Natural killer cell (primary cell): ENCODE measurements around the gene PLIN4. TPM values are rescaled to one million over a fixed set of nuclear protein-coding genes. Genes with fewer than 3 reads are reported as not detected.

Experiments
- ATAC-seq, 3 donors: fragments of 150-1000 bp in 2 of 3; fragments of 200-7000 bp in 1 of 3; cut with Tn5 transposase; 1 replicate in 1 of 3; 2 replicates in 2 of 3; pipeline ENCODE4 v1.10.0; 2021; ENCODE audit warnings: mild to moderate bottlenecking in 2 of 3, moderate library complexity in 2 of 3
- DNase-seq, 2 donors: peaks; one replicate each; pipeline versions ENCODE4 v3.0.0 to v3.0.0-alpha.2; 2013 to 2021; ENCODE audit warnings: mixed read lengths in 1 of 2
- H3K27ac ChIP-seq: one replicate; pipeline ENCODE4 v1.5.1; 2013; ENCODE audit warnings: mild to moderate bottlenecking, low read length
- H3K27me3 ChIP-seq: one replicate; pipeline ENCODE4 v1.6.1; 2013; ENCODE audit warnings: low read length; ENCODE audit not compliant: control insufficient read depth, insufficient read depth
- H3K36me3 ChIP-seq: one replicate; pipeline ENCODE4 v1.6.1; 2013; ENCODE audit warnings: low read length; ENCODE audit not compliant: control insufficient read depth, insufficient read depth
- H3K4me1 ChIP-seq: one replicate; pipeline ENCODE4 v1.6.1; 2013; ENCODE audit warnings: low read length; ENCODE audit not compliant: control insufficient read depth, insufficient read depth
- H3K4me3 ChIP-seq: one replicate; pipeline ENCODE4 v1.5.1; 2013; ENCODE audit warnings: low read length
- H3K9me3 ChIP-seq: one replicate; pipeline ENCODE4 v1.6.1; 2013; ENCODE audit warnings: low read length; ENCODE audit not compliant: control insufficient read depth, insufficient read depth
- H3K27ac Mint-ChIP-seq, 2 donors: one replicate each; pipeline ENCODE4 v1.8.0; 2022; ENCODE audit warnings: mild to moderate bottlenecking in 2 of 2, mixed read lengths in 2 of 2, moderate library complexity in 1 of 2
- H3K27me3 Mint-ChIP-seq, 2 donors: one replicate each; pipeline ENCODE4 v1.8.0; 2022; ENCODE audit warnings: low read depth in 2 of 2, mixed read lengths in 2 of 2
- H3K36me3 Mint-ChIP-seq: one replicate; pipeline ENCODE4 v1.8.0; 2022; ENCODE audit warnings: mixed read lengths
- H3K4me1 Mint-ChIP-seq, 2 donors: one replicate each; pipeline ENCODE4 v1.8.0; 2022; ENCODE audit warnings: mixed read lengths in 2 of 2
- H3K4me3 Mint-ChIP-seq: one replicate; pipeline ENCODE4 v1.8.0; 2022; ENCODE audit warnings: mild to moderate bottlenecking, moderate library complexity, mixed read lengths
- H3K9me3 Mint-ChIP-seq, 2 donors: one replicate each; pipeline ENCODE4 v1.8.0; 2022; ENCODE audit warnings: mixed read lengths in 2 of 2
- CTCF ChIP-seq: fragments of 200-600 bp; IDR thresholded peaks from one replicate; pipeline ENCODE4 v1.8.0; 2022; ENCODE audit warnings: antibody characterized with exemption
- WGBS: methylation state at CpG from one replicate; pipeline ENCODE4 v1.1.7; 2013; ENCODE audit warnings: missing lambda C conversion rate; ENCODE audit not compliant: insufficient coverage; 5-methylcytosine and 5-hydroxymethylcytosine counted together
- intact Hi-C: fragments of 100-400 bp; cut with micrococcal nuclease; formaldehyde crosslinking; loops from one replicate; pipeline ENCODE4 v1.14.2; 2022
- total RNA-seq, 4 donors: library from RNA; stranded (reverse); fragments of 120-200 nt in 1 of 4; gene quantifications; one replicate each; pipeline versions ENCODE4 v1.2.3 to v1.2.4, GENCODE V29; 2013 to 2022

PLIN4 gene
- total RNA-seq, 3 donors from 2014 or later (not counting 1 experiment from before 2014, with no cell fraction given): 0.33 TPM; not detected in 2

GRCh38 chr19:4472174-4472974 is 45.9 kb downstream of the PLIN4 start, which contains the start of gene HDGFL2:
Gene HDGFL2 (plus strand): TSS chr19:4472297. CDS start chr19:4472351, 54 bp downstream.
- DNase-seq (peak in 1 of 2 donors; percentile 29), ATAC-seq (no peak)
- Histone ChIP-seq H3K9me3 (no peaks in the 10 kb centered on the region), H3K27me3 (no peaks in the 10 kb centered on the region), H3K4me3 (peak within 1 kb of the TSS; percentile 77), H3K4me1 (peaks cover 35% of the 10 kb centered on the region), H3K36me3 (peaks cover 8% of the 10 kb centered on the region), H3K27ac (peak within 1 kb of the TSS; percentile 82)
- intact Hi-C loops: no loop called here
- no peak for TF ChIP-seq CTCF
- no peaks in the 10 kb centered on the region for H3K27me3 Mint-ChIP-seq
- WGBS: under 1% methylated on average over 61 of the region's 71 CpGs
- no peaks in the 10 kb centered on the region for H3K36me3 Mint-ChIP-seq
- H3K4me3 Mint-ChIP-seq: peak within 1 kb of the TSS; percentile 80
- H3K4me1 Mint-ChIP-seq: peaks cover 20 to 25% of the 10 kb centered on the region in 2 donors
- H3K9me3 Mint-ChIP-seq: no peaks in the 10 kb centered on the region
- H3K27ac Mint-ChIP-seq: peak within 1 kb of the TSS in 1 of 2 donors; percentile 65

GRCh38 chr19:4471403-4472173 is 46.7 kb downstream of the PLIN4 start:
- H3K4me1 Mint-ChIP-seq: peaks cover 20 to 25% of the 10 kb centered on the region in 2 donors
- no peaks in the 10 kb centered on the region for H3K36me3 Mint-ChIP-seq
- WGBS: under 1% methylated on average over 33 of the region's 33 CpGs
- intact Hi-C loops: loop anchor here (1.0 kb wide), 3 partner anchors 14 to 224 kb away; partner anchors contain the start of genes CHAF1A, UBXN6 and YJU2
- Histone ChIP-seq H3K27me3 (no peaks in the 10 kb centered on the region), H3K4me1 (peaks cover 35% of the 10 kb centered on the region), H3K9me3 (no peaks in the 10 kb centered on the region), H3K4me3 (peak overlapping the region; percentile 77), H3K27ac (peak overlapping the region; percentile 82), H3K36me3 (peaks cover 2% of the 10 kb centered on the region)
- TF ChIP-seq CTCF: no peak
- H3K9me3 Mint-ChIP-seq: no peaks in the 10 kb centered on the region
- peak; percentile 95 to 100 for DNase-seq
- H3K4me3 Mint-ChIP-seq: no peak overlapping the region
- ATAC-seq: peak; percentile 82 to 93 (median 82)
- H3K27ac Mint-ChIP-seq: no peak overlapping the region
- no peaks in the 10 kb centered on the region for H3K27me3 Mint-ChIP-seq

GRCh38 chr19:4467835-4468234 is 50.5 kb downstream of the PLIN4 start:
- Mint-ChIP-seq H3K9me3 (no peaks in the 10 kb centered on the region), H3K4me3 (no peak overlapping the region), H3K4me1 (peaks cover 6% of the 10 kb centered on the region in 2 donors), H3K36me3 (no peaks in the 10 kb centered on the region), H3K27me3 (no peaks in the 10 kb centered on the region), H3K27ac (no peak overlapping the region)
- Histone ChIP-seq H3K27ac (no peak overlapping the region), H3K27me3 (no peaks in the 10 kb centered on the region), H3K4me1 (peaks cover 16% of the 10 kb centered on the region), H3K9me3 (no peaks in the 10 kb centered on the region), H3K36me3 (no peaks in the 10 kb centered on the region), H3K4me3 (no peak overlapping the region)
- 85% methylated on average over 3 of the region's 3 CpGs for WGBS
- ATAC-seq (no peak), DNase-seq (no peak)
- intact Hi-C loops: no loop called here
- no peak for TF ChIP-seq CTCF
